GM21723 (cell line): Measurements from ENCODE around the gene SLN.

Experiments
- ATAC-seq: cut with Tn5 transposase; IDR thresholded peaks from one replicate; pipeline ENCODE4 v1.9.1; 2021; ENCODE audit warnings: mild to moderate bottlenecking, moderate library complexity; ENCODE audit not compliant: unreplicated experiment

SLN gene

GRCh38 chr11:107688322-107688918 is 23.4 kb downstream of the SLN start:
- ATAC-seq = no peak

- ATAC-seq = no peak
Observed at GRCh38 chr11:107683807-107684206, 28.0 kb downstream of the SLN start.

- ATAC-seq = no peak
Observed at GRCh38 chr11:107683061-107683460, 28.8 kb downstream of the SLN start.

GRCh38 chr11:107682572-107682971 is 29.3 kb downstream of the SLN start:
- no peak for ATAC-seq

GRCh38 chr11:107682171-107682570 is 29.7 kb downstream of the SLN start:
- no peak for ATAC-seq

- no peak for ATAC-seq
Observed at GRCh38 chr11:107679255-107680024, 32.4 kb downstream of the SLN start.

GRCh38 chr11:107678632-107678971 is 33.3 kb downstream of the SLN start:
- ATAC-seq = no peak

GRCh38 chr11:107677924-107678631 is 33.8 kb downstream of the SLN start:
- no peak for ATAC-seq

- ATAC-seq = no peak
Observed at GRCh38 chr11:107676336-107677057, 35.4 kb downstream of the SLN start.

- ATAC-seq = no peak
Observed at GRCh38 chr11:107675902-107676301, 36.0 kb downstream of the SLN start.

GRCh38 chr11:107669893-107670601 is 41.8 kb downstream of the SLN start:
- ATAC-seq = no peak

- ATAC-seq = no peak
Observed at GRCh38 chr11:107669191-107669740, 42.6 kb downstream of the SLN start.

GRCh38 chr11:107666911-107667613 is 44.8 kb downstream of the SLN start:
- ATAC-seq = no peak

GRCh38 chr11:107665018-107665417 is 46.8 kb downstream of the SLN start:
- ATAC-seq = no peak

- ATAC-seq = no peak
Observed at GRCh38 chr11:107661656-107662055, 50.2 kb downstream of the SLN start.

GRCh38 chr11:107660066-107660465 is 51.8 kb downstream of the SLN start:
- no peak for ATAC-seq

GRCh38 chr11:107659310-107659709 is 52.5 kb downstream of the SLN start:
- no peak for ATAC-seq
